HUES64 (cell line): Measurements from ENCODE around the gene SLC35E3.
"Not testable (repeated sequence)": the region's sequence is repeated elsewhere in the genome, so short reads cannot be mapped to it uniquely, and the experiment has no call there.

Experiments used
- H3K27ac ChIP-seq: 2 replicates; pipeline ENCODE4 v1.7.0; 2013; ENCODE audit warnings: low read depth, low read length, inconsistent platforms
- H3K27me3 ChIP-seq: 2 replicates; pipeline ENCODE4 v1.6.1; 2013; ENCODE audit warnings: mild to moderate bottlenecking, low read length; ENCODE audit not compliant: insufficient read depth
- H3K36me3 ChIP-seq: 2 replicates; pipeline ENCODE4 v1.6.1; 2013; ENCODE audit warnings: mild to moderate bottlenecking, low read length; ENCODE audit not compliant: insufficient read depth
- H3K4me1 ChIP-seq: 2 replicates; pipeline ENCODE4 v1.6.1; 2013; ENCODE audit warnings: mild to moderate bottlenecking, low read length, moderate library complexity; ENCODE audit not compliant: insufficient read depth
- H3K4me3 ChIP-seq: 2 replicates; pipeline ENCODE4 v1.5.1; 2013; ENCODE audit warnings: mild to moderate bottlenecking, low read length, moderate library complexity
- H3K9ac ChIP-seq: 2 replicates; pipeline ENCODE4 v1.6.1; 2013; ENCODE audit warnings: mild to moderate bottlenecking, low read depth, low read length
- H3K9me3 ChIP-seq: 2 replicates; pipeline ENCODE4 v1.6.1; 2013; ENCODE audit warnings: low read depth, low read length; ENCODE audit not compliant: insufficient read depth
- WGBS: fragments of 150-250, 120-280 bp; methylation state at CpG from one replicate; pipeline ENCODE4 v1.1.7; 2013; ENCODE audit warnings: missing lambda C conversion rate; 5-methylcytosine and 5-hydroxymethylcytosine counted together

Gene SLC35E3

DNA sequence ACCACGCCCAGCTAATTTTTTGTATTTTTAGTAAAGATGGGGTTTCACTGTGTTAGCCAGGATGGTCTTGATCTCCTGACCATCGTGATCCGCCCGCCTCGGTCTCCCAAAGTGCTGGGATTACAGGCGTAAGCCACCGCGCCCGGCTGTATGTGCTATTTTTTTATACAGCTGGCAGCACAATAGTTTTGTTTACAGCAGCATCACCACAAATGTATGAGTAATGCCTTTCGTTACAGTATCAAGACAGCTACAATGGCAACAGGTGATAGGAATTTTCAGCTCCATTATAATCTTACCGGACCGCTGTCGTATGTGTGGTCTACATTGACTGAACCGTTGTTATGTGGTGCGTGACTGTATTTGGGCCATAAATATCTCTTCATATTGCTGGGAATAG is 50.4 kb downstream of the SLC35E3 start:
- Histone ChIP-seq H3K4me1 (no peaks in the 10 kb centered on the region), H3K9ac (no peak overlapping the region), H3K27me3 (no peaks in the 10 kb centered on the region), H3K27ac (no peak overlapping the region), H3K36me3 (no peaks in the 10 kb centered on the region), H3K9me3 (no peaks in the 10 kb centered on the region), H3K4me3 (no peak overlapping the region)
- WGBS: 97% methylated on average over 15 of the region's 15 CpGs

DNA sequence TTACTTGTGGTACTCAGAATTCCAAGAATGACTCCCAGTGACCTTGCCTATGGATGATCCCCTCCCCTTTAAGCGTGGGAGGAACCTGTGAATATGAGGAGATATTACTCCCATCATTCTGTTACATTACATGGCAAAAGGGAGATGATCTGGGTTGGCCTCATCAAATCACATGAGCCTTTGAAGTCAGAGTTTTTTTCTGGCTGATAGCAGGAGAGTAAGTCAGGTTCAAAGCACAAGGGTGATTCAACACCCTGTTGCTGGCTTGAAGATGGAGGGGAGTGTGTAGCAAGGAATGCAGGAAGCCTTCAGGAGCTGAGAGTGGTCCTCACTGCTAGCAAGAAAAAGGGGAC is 52.9 kb downstream of the SLC35E3 start:
- Histone ChIP-seq H3K4me3 (no peak overlapping the region), H3K9ac (no peak overlapping the region), H3K9me3 (no peaks in the 10 kb centered on the region), H3K36me3 (no peaks in the 10 kb centered on the region), H3K27me3 (no peaks in the 10 kb centered on the region), H3K27ac (no peak overlapping the region), H3K4me1 (no peaks in the 10 kb centered on the region)
- WGBS: no CpG with 5 or more reads among the region's 1 CpG

DNA sequence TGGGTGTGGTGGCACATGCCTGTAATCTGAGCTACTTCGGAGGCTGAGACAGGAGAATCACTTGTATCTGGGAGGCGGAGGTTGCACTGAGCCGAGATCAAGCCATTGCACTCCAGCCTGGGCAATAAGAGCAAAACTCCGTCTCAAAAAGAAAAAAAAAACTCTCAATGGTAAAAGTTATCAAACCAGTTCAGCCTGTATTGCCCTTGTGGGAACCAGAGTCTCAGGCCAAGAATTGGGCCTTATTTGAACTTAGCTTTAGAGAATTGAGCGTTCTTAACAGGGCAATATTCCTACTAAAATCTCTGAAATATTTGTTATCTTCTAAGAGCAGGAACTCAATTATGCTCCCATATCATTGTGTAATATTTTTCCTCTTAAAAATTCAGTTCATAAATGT is 54.3 kb downstream of the SLC35E3 start:
- 97% methylated on average over 5 of the region's 5 CpGs for WGBS

DNA sequence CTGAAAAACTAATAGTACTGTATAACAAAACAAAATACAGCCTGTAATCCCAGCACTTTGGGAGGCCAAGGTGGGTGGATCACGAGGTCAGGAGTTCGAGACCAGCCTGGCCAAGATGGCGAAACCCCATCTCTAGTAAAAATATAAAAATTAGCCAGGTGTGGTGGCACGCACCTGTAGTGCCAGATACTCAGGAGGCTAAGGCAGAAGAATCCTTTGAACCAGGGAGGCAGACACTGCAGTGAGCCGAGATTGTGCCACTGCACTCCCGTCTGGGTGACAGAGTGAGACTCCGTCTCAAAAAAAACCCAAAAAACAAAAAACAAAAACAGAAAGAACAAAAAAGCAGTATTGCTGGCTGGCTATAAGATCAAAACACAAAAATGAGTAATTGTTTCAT is 55.1 kb downstream of the SLC35E3 start:
- WGBS: 98% methylated on average over 6 of the region's 7 CpGs
- not testable (repeated sequence) for H3K9ac ChIP-seq

More for the DNA sequence above, 54.3 kb downstream of the SLC35E3 start:
- no peak overlapping the region for H3K4me3 ChIP-seq
- peaks cover 8% of the 10 kb centered on the region for H3K4me1 ChIP-seq
- no peaks in the 10 kb centered on the region for H3K27me3 ChIP-seq
- no peak overlapping the region for H3K9ac ChIP-seq
- no peaks in the 10 kb centered on the region for H3K9me3 ChIP-seq
- H3K27ac ChIP-seq: no peak overlapping the region
- no peaks in the 10 kb centered on the region for H3K36me3 ChIP-seq

DNA sequence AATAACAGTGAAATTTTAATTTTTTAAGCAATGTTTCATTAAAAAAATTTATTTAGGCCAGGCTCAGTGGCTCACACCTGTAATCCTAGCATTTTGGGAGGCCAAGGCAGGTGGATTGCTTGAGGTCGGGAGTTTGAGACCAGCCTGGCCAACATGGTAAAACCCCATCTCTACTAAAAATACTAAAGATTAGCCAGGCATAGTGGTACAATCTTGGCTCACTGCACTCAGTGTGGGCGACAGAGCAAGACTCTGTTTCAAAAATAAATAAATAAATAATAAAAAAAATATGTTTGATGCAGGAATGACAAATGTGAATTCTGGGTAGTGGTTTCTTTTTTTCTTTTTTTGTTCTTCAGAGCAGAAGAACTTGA is 56.4 kb downstream of the SLC35E3 start:
- not testable (repeated sequence) for H3K4me3 ChIP-seq, H3K9ac ChIP-seq, H3K9me3 ChIP-seq, H3K27me3 ChIP-seq, H3K27ac ChIP-seq, H3K36me3 ChIP-seq
- WGBS: 94% methylated on average over 1 of the region's 2 CpGs
- peaks cover 16% of the 10 kb centered on the region for H3K4me1 ChIP-seq

More for the DNA sequence above, 55.1 kb downstream of the SLC35E3 start:
- H3K9me3 ChIP-seq, H3K27me3 ChIP-seq, H3K36me3 ChIP-seq, H3K27ac ChIP-seq, H3K4me3 ChIP-seq: not testable (repeated sequence)
- H3K4me1 ChIP-seq: peaks cover 16% of the 10 kb centered on the region

DNA sequence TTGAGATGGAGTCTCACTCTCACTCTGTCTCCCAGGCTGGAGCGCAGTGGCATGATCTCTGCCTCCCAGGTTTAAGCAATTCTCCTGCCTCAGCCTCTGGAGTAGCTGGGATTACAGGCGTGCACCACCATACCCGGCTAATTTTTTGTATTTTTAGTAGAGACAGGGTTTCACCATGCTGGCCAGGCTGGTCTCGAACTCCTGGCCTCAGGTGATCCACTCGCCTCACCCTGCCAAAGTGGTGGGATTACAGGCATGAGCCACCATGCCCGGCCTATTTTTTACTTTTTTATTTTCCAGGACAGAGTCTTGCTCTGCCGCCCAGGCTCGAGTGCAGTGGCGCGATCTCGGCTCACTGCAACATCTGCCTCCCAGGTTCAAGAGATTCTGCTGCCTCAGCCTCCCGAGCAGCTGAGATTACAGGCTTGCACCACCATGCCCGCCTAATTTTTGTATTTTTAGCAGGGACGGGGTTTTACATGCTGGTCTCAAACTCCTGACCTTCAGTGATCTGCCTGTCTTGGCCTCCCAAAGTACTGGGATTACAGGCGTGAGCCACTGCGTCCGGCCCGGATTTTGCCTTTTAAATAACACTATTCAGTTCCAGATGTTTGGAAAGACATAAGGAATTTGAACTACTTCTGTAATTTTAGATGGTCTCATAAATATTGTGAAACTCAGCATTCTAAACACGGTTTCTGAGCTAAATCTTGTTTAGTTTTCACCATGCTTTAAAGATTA is 57.1 kb downstream of the SLC35E3 start:
- WGBS: 94% methylated on average over 19 of the region's 19 CpGs
- not testable (repeated sequence) for H3K4me3 ChIP-seq, H3K9ac ChIP-seq, H3K27me3 ChIP-seq, H3K27ac ChIP-seq, H3K9me3 ChIP-seq, H3K36me3 ChIP-seq
- peaks cover 16% of the 10 kb centered on the region for H3K4me1 ChIP-seq

DNA sequence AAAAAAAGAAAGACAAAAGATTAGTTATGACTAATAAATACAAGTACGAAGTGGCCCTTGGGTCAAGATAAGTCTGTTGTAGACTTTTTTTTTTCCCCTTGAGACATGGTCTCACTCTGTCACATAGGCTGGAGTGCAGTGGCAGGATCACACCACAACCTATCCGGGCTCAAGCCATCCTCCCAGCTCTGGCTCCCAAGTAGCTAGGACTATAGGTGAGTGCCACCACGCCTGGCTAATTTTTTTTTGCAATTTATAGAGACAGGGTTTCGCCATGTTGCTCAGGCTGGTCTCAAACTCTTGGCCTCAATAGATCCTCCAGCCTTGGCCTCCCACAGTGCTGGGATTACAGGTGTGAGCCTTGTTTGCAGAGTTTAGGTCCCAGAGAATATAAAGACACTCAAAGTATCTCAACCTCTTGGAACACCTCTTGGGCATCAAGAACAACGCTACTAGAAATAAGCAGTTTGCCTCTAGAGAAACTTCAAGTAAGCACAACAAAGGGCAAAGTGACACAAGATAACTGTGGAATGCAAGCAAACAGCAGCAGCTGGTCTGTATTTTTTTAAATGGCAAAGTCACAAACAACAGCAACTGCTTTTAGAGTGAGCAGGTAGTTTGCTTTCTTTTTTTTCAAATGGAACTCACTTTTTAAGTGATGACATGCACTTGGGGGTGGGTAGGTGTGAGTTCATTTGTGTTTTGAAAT is 58.1 kb downstream of the SLC35E3 start:
- Histone ChIP-seq H3K9ac (no peak overlapping the region), H3K4me3 (no peak overlapping the region), H3K27me3 (no peaks in the 10 kb centered on the region), H3K4me1 (peaks cover 16% of the 10 kb centered on the region), H3K36me3 (no peaks in the 10 kb centered on the region), H3K27ac (no peak overlapping the region), H3K9me3 (no peaks in the 10 kb centered on the region)
- WGBS: 89% methylated on average over 5 of the region's 5 CpGs

DNA sequence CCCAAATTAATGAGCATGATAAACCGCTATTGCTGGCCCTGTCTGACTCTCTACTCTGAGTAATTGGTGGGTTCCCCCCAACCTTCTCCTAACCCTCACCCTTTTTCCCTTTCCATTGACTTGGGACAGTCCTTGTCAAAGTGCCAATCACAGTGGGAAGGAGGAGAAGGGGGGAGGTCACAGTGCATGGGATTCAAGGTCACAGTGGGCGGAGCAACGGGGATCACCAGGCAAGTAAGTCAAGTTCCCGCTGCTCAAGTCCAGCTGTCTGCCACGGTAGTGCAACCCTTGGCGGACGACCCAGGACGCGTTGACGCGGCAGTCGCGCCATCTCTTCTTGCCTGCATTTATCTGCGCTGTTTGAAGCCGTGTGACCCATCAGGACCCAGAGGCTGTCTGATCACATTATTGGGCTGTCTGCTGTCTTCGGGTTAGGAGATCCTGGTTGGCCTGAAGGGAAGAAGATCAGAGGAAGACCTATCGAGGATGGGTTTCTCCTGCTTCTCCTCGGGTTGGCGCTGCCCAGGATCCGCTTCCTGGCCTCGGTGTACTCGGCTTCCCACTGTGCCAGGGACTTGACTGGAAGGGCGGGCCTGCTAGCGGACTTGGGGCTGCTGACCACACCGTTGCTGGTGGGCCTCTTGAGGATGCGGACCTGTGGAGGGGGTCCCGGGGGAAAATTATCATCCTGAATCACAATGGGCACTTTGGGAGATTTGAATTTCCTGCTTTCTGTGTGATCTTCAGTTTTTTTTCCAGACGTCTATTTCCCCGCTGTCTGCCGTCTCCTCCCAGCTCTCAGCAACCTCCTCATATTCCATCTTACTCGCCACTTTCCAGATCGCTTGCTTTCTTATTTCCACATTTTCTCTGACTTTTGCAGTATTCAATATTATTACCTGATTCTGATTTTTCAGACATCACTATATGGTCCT is 58.9 kb downstream of the SLC35E3 start:
- H3K9me3 ChIP-seq: no peaks in the 10 kb centered on the region
- no peaks in the 10 kb centered on the region for H3K27me3 ChIP-seq
- no peak overlapping the region for H3K9ac ChIP-seq
- 80% methylated on average over 32 of the region's 32 CpGs for WGBS
- no peak overlapping the region for H3K27ac ChIP-seq
- H3K4me1 ChIP-seq: peaks cover 16% of the 10 kb centered on the region
- no peak overlapping the region for H3K4me3 ChIP-seq
- H3K36me3 ChIP-seq: peaks cover 8% of the 10 kb centered on the region

DNA sequence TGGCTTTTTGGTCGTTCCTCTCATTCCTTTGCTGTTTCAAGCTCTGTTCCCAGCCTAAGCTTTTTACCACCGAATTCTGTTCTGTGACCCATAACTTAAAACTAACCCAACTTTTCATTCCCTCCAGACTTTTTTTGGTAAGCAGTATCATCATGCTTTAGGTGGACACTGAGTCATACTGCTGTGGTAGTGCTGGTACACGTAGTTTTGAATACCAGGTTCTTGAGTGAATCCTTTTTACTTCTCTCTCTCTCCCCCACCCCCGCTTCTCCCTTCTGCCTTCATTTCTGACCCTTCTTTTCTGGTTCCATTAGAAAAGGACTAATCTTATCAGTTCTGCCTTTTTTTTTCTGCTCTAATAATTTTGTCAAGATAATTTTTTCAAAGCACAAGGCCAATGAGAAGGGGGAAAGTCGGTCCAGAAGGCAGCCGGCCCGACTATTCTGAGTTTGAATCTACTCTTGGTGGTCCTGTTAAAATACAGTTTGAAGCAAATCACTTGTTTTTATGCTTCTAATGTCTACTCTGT is 59.7 kb downstream of the SLC35E3 start:
- Histone ChIP-seq H3K27me3 (no peaks in the 10 kb centered on the region), H3K27ac (no peak overlapping the region), H3K4me3 (no peak overlapping the region), H3K4me1 (peaks cover 16% of the 10 kb centered on the region), H3K36me3 (peaks cover 13% of the 10 kb centered on the region), H3K9ac (no peak overlapping the region), H3K9me3 (no peaks in the 10 kb centered on the region)
- 85% methylated on average over 7 of the region's 7 CpGs for WGBS

DNA sequence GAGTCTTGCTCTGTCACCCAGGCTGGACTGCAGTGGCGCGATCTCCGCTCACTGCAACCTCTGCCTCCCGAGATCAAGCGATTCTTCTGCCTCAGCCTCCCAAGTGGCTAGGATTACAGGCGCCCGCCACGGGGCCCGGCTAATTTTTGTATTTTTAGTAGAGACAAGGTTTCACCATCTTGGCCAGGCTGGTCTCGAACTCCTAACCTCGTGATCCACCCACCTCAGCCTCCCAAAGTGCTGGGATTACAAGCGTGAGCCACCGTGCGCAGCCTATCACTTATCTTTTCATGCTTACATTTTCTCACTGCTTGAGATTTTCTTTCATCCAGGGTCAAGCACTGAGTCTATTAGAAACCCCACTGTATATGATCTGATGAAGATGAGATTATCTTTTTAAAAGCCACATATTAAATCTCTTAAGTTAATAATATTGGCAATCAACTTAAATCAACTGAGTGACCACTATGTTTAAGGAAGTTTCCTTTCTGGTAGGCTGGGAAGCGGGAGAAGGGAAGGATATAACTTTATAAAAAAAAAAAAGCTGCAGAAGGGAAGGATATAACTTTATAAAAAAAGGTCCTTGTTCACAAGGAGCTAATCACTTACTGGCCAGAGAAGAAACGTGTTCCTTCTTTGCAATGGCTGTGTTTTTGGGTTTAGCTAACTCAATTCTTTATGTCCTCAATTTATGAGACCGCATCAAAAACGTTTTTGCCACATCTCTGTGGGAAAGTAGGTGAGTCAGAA is 60.7 kb downstream of the SLC35E3 start:
- peaks cover 22% of the 10 kb centered on the region for H3K36me3 ChIP-seq
- no peaks in the 10 kb centered on the region for H3K27me3 ChIP-seq
- H3K4me3 ChIP-seq: peak overlapping the region; percentile 97
- no peak overlapping the region for H3K9ac ChIP-seq
- H3K27ac ChIP-seq: no peak overlapping the region
- H3K4me1 ChIP-seq: peaks cover 16% of the 10 kb centered on the region
- no peaks in the 10 kb centered on the region for H3K9me3 ChIP-seq
- WGBS: 92% methylated on average over 15 of the region's 18 CpGs
